Testis (tissue), 2 donors: ENCODE results near the gene WSB2.

Experiments used
- POLR2A ChIP-seq: fragments of 450-650 bp; IDR thresholded peaks from one replicate; pipeline ENCODE4 v1.6.1; 2017; ENCODE audit warnings: antibody characterized with exemption, mild to moderate bottlenecking, moderate library complexity
- TF ChIP-seq, protein P1 (sequence below), 3 experiments: fragments of 450-650 bp in 2 of 3; fragments of 200-600 bp in 1 of 3; sonication (generic) in 1 of 3; IDR thresholded peaks; one replicate each; pipeline ENCODE4 v1.5.1; 2016 to 2019; ENCODE audit warnings: antibody characterized with exemption in 3 of 3, mild to moderate bottlenecking in 2 of 3, moderate library complexity in 1 of 3

DNA sequence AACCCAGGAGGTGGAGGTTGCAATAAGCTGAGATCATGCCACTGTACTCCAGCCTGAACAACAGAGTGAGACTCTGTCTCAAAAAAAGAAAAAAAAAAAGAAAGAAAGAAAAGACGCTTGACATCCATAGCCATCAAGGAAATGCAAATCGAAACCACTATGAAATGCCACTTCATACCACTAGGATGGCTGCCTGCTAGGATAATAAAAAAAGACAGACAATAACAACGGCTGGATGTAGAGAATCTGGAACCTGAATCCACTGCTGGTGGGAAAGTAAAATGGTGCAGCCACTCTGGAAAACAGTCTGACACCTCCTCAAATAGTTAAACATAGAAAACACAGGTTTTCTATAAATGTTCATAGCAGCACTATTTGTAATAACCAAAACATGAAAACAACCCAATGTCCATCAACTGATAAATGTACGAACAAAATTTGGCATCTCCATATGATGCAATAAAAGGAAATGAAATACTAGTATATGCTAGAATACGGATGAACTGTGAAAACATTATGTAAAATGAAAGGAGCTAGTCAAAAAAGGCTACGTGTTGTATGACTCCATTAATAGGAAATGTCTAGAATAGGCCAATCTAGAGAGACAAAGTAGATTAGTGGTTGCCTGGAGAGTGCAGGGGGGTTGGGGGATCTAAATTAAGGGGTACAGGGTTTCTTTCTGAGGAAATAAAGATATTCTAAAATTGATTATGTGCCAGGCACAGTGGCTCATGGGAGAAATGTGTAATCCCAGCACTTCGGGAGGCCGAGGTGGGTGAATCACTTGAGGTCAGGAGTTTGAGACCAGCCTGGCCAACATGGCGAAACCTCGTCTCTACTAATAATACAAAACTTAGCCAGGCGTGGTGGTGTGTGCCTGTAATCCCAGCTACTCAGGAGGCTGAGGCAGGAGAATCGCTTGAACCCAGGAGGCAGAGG, 9.7 kb downstream of the WSB2 start:
- TF ChIP-seq, protein P1, sequence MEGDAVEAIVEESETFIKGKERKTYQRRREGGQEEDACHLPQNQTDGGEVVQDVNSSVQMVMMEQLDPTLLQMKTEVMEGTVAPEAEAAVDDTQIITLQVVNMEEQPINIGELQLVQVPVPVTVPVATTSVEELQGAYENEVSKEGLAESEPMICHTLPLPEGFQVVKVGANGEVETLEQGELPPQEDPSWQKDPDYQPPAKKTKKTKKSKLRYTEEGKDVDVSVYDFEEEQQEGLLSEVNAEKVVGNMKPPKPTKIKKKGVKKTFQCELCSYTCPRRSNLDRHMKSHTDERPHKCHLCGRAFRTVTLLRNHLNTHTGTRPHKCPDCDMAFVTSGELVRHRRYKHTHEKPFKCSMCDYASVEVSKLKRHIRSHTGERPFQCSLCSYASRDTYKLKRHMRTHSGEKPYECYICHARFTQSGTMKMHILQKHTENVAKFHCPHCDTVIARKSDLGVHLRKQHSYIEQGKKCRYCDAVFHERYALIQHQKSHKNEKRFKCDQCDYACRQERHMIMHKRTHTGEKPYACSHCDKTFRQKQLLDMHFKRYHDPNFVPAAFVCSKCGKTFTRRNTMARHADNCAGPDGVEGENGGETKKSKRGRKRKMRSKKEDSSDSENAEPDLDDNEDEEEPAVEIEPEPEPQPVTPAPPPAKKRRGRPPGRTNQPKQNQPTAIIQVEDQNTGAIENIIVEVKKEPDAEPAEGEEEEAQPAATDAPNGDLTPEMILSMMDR (IDR thresholded peaks at IDR 0.05), result no peak
- no peak for TF ChIP-seq POLR2A
